Panc1 (cell line): ENCODE results near the gene ZBP1. TPM values are rescaled to one million over a fixed set of nuclear protein-coding genes. Genes with fewer than 3 reads are reported as not detected.

Source experiments
- ATAC-seq: fragments of 200-7000 bp; cut with Tn5 transposase; 2 replicates; pipeline ENCODE4 v1.9.1; 2020; ENCODE audit warnings: mild to moderate bottlenecking, moderate library complexity
- BruUV-seq: library from RNA; stranded (reverse); fragments of 400-500 nt; replicated peaks from 2 replicates; lab custom pipeline; 2021; lab: Mats Ljungman, UMichigan
- CTCF ChIA-PET: fragments of 300-600 bp; sonication (Branson Sonifier 250); formaldehyde crosslinking; loops from one replicate; lab custom pipeline; 2022; ENCODE audit warnings: antibody characterized with exemption; lab: Charles Lee
- POLR2A ChIA-PET: fragments of 300-600 bp; sonication (Branson Sonifier 250); formaldehyde crosslinking; loops from one replicate; lab custom pipeline; 2022; ENCODE audit warnings: antibody characterized with exemption; lab: Charles Lee
- DNase-seq: peaks from one replicate; pipeline ENCODE4 v3.0.0-alpha.2; 2010; ENCODE audit warnings: low read depth, low spot score
- H3K27ac ChIP-seq: 2 replicates; pipeline ENCODE4 v1.5.1; 2011; ENCODE audit warnings: mild to moderate bottlenecking, low read length, inconsistent platforms
- H3K27me3 ChIP-seq: fragments of 200-500 bp; sonication (Bioruptor generic); 2 replicates; pipeline ENCODE4 v1.6.0; 2014; ENCODE audit warnings: low read length, inconsistent platforms; ENCODE audit not compliant: control insufficient read depth, insufficient read depth
- H3K36me3 ChIP-seq: fragments of 200-500 bp; sonication (Bioruptor generic); 2 replicates; pipeline ENCODE4 v1.5.1; 2014; ENCODE audit warnings: inconsistent platforms, mild to moderate bottlenecking, low read length, moderate library complexity; ENCODE audit not compliant: control insufficient read depth, insufficient read depth
- H3K4me1 ChIP-seq: 2 replicates; pipeline ENCODE4 v1.5.1; 2011; ENCODE audit warnings: inconsistent platforms, mild to moderate bottlenecking, low read length, moderate library complexity; ENCODE audit not compliant: control insufficient read depth, insufficient read depth
- H3K4me3 ChIP-seq, 2 experiments: 2 replicates each; pipeline ENCODE4 v1.5.1; 2011 to 2012; ENCODE audit warnings: low read depth in 2 of 2, low read length in 2 of 2, mild to moderate bottlenecking in 2 of 2, inconsistent platforms in 1 of 2, moderate library complexity in 1 of 2
- H3K9me3 ChIP-seq: fragments of 200-500 bp; sonication (Bioruptor generic); 2 replicates; pipeline ENCODE4 v1.5.1; 2014; ENCODE audit warnings: low read depth, mild to moderate bottlenecking, inconsistent platforms, low read length, moderate library complexity; ENCODE audit not compliant: control insufficient read depth, insufficient read depth
- CTCF ChIP-seq: fragments of 450-650 bp; IDR thresholded peaks from 2 replicates; pipeline ENCODE4 v1.5.1; 2017; ENCODE audit warnings: mild to moderate bottlenecking
- POLR2AphosphoS5 ChIP-seq: IDR thresholded peaks from 2 replicates; pipeline ENCODE4 v1.6.1; 2012; ENCODE audit warnings: mild to moderate bottlenecking, low read depth, low read length, moderate library complexity
- REST ChIP-seq, 2 experiments: IDR thresholded peaks; 2 replicates each; pipeline ENCODE4 v1.6.1; 2011 to 2012; ENCODE audit warnings: low read depth in 2 of 2, control low read depth in 1 of 2, low read length in 1 of 2, mild to moderate bottlenecking in 1 of 2, moderate library complexity in 1 of 2; ENCODE audit not compliant: insufficient read depth in 1 of 2
- SIN3A ChIP-seq: IDR thresholded peaks from 2 replicates; pipeline ENCODE4 v1.6.1; 2012; ENCODE audit warnings: low read depth, mild to moderate bottlenecking, low read length, moderate library complexity, borderline replicate concordance; ENCODE audit not compliant: insufficient read depth
- TCF7L2 ChIP-seq: IDR thresholded peaks from 2 replicates; pipeline ENCODE4 v1.6.1; 2011; ENCODE audit warnings: mild to moderate bottlenecking, low read depth, low read length, inconsistent platforms
- in situ Hi-C: cut with HindIII; loops from 2 replicates; pipeline ENCODE4 v1.10.0; 2016; ENCODE audit warnings: low sequenced_read_pairs, low pct_unique_long_range_greater_than_20kb
- intact Hi-C: fragments of 100-400 bp; cut with micrococcal nuclease; formaldehyde crosslinking; loops from one replicate; pipeline ENCODE4 v1.10.0; 2022; ENCODE audit not compliant: unreplicated experiment
- total RNA-seq: library from RNA; stranded (reverse); gene quantifications from one replicate; pipeline ENCODE4 v1.2.1, GENCODE V29; 2021; ENCODE audit not compliant: unreplicated experiment

ZBP1 gene
- total RNA-seq, 1 experiment from 2014 or later = not detected

GRCh38 chr20:57633945-57634491 lies 13.8 kb upstream of the ZBP1 start:
- POLR2A ChIA-PET = no interaction called here
- H3K27ac ChIP-seq = no peak overlapping the region
- no peaks in the 10 kb centered on the region for H3K36me3 ChIP-seq
- ATAC-seq = no peak
- CTCF ChIA-PET = no interaction called here
- no peaks in the 10 kb centered on the region for H3K4me1 ChIP-seq
- BruUV-seq = no TSS peak
- TF ChIP-seq CTCF (no peak), REST (IDR thresholded peaks at IDR 0.05; ENCODE audit: insufficient read depth in 1 of 2, low read depth in 2 of 2, low read length in 1 of 2) (no peak), SIN3A (no peak), POLR2AphosphoS5 (no peak), TCF7L2 (no peak)
- H3K9me3 ChIP-seq = no peaks in the 10 kb centered on the region; the same call in 1 of the 2 replicates
- intact Hi-C loops = no loop called here
- in situ Hi-C loops = loop anchor here (25.0 kb wide), 1 partner anchor 553 kb away; no protein-coding TSS in a partner anchor
- H3K4me3 ChIP-seq = no peak overlapping the region
- H3K27me3 ChIP-seq = no peaks in the 10 kb centered on the region
- DNase-seq = no peak

- Histone ChIP-seq H3K4me1 (no peaks in the 10 kb centered on the region), H3K36me3 (no peaks in the 10 kb centered on the region), H3K27ac (no peak overlapping the region), H3K9me3 (no peaks in the 10 kb centered on the region), H3K4me3 (no peak overlapping the region), H3K27me3 (no peaks in the 10 kb centered on the region)
- POLR2A ChIA-PET = no interaction called here
- CTCF ChIA-PET = no interaction called here
- intact Hi-C loops = no loop called here
- DNase-seq (no peak), ATAC-seq (no peak)
- BruUV-seq = no TSS peak
- in situ Hi-C loops = loop anchor here (25.0 kb wide), 1 partner anchor 555 kb away; no protein-coding TSS in a partner anchor
- no peak for TF ChIP-seq REST (IDR thresholded peaks at IDR 0.05; ENCODE audit: insufficient read depth in 1 of 2, low read depth in 2 of 2, low read length in 1 of 2)
- TF ChIP-seq POLR2AphosphoS5 = no peak
- TF ChIP-seq CTCF = no peak
- TF ChIP-seq TCF7L2 = no peak
- TF ChIP-seq SIN3A = no peak
Measured at GRCh38 chr20:57632286-57632685, 12.1 kb upstream of the ZBP1 start.
